ENCODE measurements around the gene LZTR1. TPM values are rescaled to one million over a fixed set of nuclear protein-coding genes. Genes with fewer than 3 reads are reported as not detected.
A peak's percentile ranks its signal among the peaks of the same experiment; 100 is the strongest.

LZTR1 gene
- total and polyA plus RNA-seq, 7 donors: 10.2 to 50.4 (median 31.4) TPM

GRCh38 chr22:20964799-20965103, 17.3 kb upstream of the LZTR1 start:
- TF ChIP-seq EP300 (IDR thresholded peaks at IDR 0.05): no peak
- no peak for DNase-seq
- H3K4me3 ChIP-seq: peak overlapping the region in 3 of 4 donors; percentile 46 to 52 (median 47)
- no peak overlapping the region for H3K27ac ChIP-seq
- no peaks in the 10 kb centered on the region for H3K36me3 ChIP-seq
- peaks cover 0 to 28% (median 11%) of the 10 kb centered on the region in 4 donors for H3K4me1 ChIP-seq
- H3K9me3 ChIP-seq: no peaks in the 10 kb centered on the region
- 2 to 3% methylated on average over 28 of the region's 28 CpGs for WGBS, 2 donors
- intact Hi-C loops (cut with DNase I): loop anchor here (5.0 kb wide), 1 partner anchor 38 kb away; the partner anchor contains the start of gene THAP7
- H3K27me3 ChIP-seq: peaks cover 2 to 16% (median 13%) of the 10 kb centered on the region in 3 donors

- 3 to 9% methylated on average over 65 of the region's 65 CpGs for WGBS, 2 donors
- no peaks in the 10 kb centered on the region for H3K36me3 ChIP-seq
- peak overlapping the region; percentile 22 to 52 (median 46) for H3K4me3 ChIP-seq
- peak overlapping the region in 1 of 4 donors; percentile 42 for H3K27ac ChIP-seq
- TF ChIP-seq POLR2AphosphoS5 (IDR thresholded peaks at IDR 0.05): no peak
- no peak for TF ChIP-seq POLR2A (IDR thresholded peaks at IDR 0.05)
- no peak for TF ChIP-seq EP300 (IDR thresholded peaks at IDR 0.05)
- no peak for TF ChIP-seq CTCF (IDR thresholded peaks at IDR 0.05)
- no peaks in the 10 kb centered on the region for H3K9me3 ChIP-seq
- H3K27me3 ChIP-seq: peaks cover 2 to 16% (median 13%) of the 10 kb centered on the region in 3 donors
- intact Hi-C loops (cut with DNase I): no loop called here
- peaks cover 0 to 28% (median 11%) of the 10 kb centered on the region in 4 donors for H3K4me1 ChIP-seq
- no peak for DNase-seq
Observed at GRCh38 chr22:20965104-20965887, 16.8 kb upstream of the LZTR1 start.

- intact Hi-C loops (cut with DNase I): no loop called here
- no peak overlapping the region for H3K27ac ChIP-seq
- H3K9me3 ChIP-seq: no peaks in the 10 kb centered on the region
- H3K4me1 ChIP-seq: peaks cover 0 to 28% (median 11%) of the 10 kb centered on the region in 4 donors
- TF ChIP-seq POLR2A (IDR thresholded peaks at IDR 0.05): no peak
- no peak for TF ChIP-seq CTCF (IDR thresholded peaks at IDR 0.05)
- H3K4me3 ChIP-seq: no peak overlapping the region
- DNase-seq: no peak
- H3K27me3 ChIP-seq: peaks cover 2 to 16% (median 13%) of the 10 kb centered on the region in 3 donors
- WGBS, 2 donors: 14 to 71% methylated on average over 13 of the region's 13 CpGs
- no peaks in the 10 kb centered on the region for H3K36me3 ChIP-seq
Observed at GRCh38 chr22:20965888-20966855, 15.9 kb upstream of the LZTR1 start.

GRCh38 chr22:20966883-20967696, 15.0 kb upstream of the LZTR1 start, which contains the start of gene AIFM3:
TSS of gene AIFM3 (plus strand) at chr22:20967255. CDS start at chr22:20967945, 690 bp downstream.
- 52 to 77% methylated on average over 22 of the region's 22 CpGs for WGBS, 2 donors
- DNase-seq: no peak
- Histone ChIP-seq H3K36me3 (no peaks in the 10 kb centered on the region), H3K4me3 (no peak within 1 kb of the TSS), H3K4me1 (peaks cover 0 to 28% (median 11%) of the 10 kb centered on the region in 4 donors), H3K27ac (no peak within 1 kb of the TSS), H3K9me3 (no peaks in the 10 kb centered on the region), H3K27me3 (peaks cover 2 to 16% (median 13%) of the 10 kb centered on the region in 3 donors)
- intact Hi-C loops (cut with DNase I): no loop called here
- TF ChIP-seq CTCF (IDR thresholded peaks at IDR 0.05): no peak
- no peak for TF ChIP-seq POLR2A (IDR thresholded peaks at IDR 0.05)
- no peak for TF ChIP-seq EP300 (IDR thresholded peaks at IDR 0.05)
- TF ChIP-seq POLR2AphosphoS5 (IDR thresholded peaks at IDR 0.05): no peak

Measured in sigmoid colon (tissue), 7 donors.